ENCODE measurements around the gene MFAP1.
"Not testable (repeated sequence)": the region's sequence is repeated elsewhere in the genome, so short reads cannot be mapped to it uniquely, and the experiment has no call there.

The MFAP1 gene

GRCh38 chr15:43825305-43825704, 815 bp upstream of the MFAP1 start:
- not testable (repeated sequence) for DNase-seq (ENCODE audit: low read depth in 3 of 3, low spot score in 1 of 3)

- no peak for DNase-seq (ENCODE audit: low read depth in 3 of 3, low spot score in 1 of 3)
Measured at GRCh38 chr15:43821505-43821904, 3.0 kb downstream of the MFAP1 start.

- not testable (repeated sequence) for DNase-seq (ENCODE audit: low read depth in 3 of 3, low spot score in 1 of 3)
Measured at GRCh38 chr15:43815064-43815463, 9.4 kb downstream of the MFAP1 start.

DNA sequence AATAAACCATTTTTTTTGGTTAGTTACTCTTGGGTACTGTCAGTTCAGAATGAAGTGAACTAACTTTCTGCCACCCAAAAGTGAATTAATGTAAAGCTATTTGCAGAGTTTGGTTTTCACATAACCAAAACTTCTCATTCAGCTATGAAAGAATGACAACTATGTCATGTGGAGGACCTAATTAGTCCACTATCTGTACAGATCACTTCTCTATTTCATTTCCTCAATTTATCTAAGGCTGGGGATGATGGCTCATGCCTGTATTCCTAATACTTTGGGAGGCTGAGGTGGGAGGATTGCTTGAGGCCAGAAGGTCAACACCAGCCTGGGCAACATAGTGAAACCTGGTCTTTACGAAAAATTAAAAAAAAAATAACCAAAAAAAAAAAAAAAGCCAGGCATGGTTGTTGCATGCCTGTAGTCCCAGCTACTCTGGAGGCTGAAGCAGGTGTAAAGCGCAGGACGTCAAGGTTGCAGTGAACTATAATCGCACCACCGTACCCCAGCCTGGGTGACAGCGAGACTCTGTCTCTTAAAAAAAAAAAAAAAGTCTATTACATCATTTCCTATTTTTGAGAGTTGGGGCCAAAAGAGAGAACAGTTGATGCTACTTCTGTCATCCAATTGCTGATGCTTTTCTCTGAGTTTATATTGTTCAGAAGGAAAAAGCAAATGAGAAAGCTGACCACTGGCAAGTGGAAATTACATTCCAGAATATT, 15.4 kb downstream of the MFAP1 start:
- no peak for DNase-seq (ENCODE audit: low read depth in 3 of 3, low spot score in 1 of 3)

DNA sequence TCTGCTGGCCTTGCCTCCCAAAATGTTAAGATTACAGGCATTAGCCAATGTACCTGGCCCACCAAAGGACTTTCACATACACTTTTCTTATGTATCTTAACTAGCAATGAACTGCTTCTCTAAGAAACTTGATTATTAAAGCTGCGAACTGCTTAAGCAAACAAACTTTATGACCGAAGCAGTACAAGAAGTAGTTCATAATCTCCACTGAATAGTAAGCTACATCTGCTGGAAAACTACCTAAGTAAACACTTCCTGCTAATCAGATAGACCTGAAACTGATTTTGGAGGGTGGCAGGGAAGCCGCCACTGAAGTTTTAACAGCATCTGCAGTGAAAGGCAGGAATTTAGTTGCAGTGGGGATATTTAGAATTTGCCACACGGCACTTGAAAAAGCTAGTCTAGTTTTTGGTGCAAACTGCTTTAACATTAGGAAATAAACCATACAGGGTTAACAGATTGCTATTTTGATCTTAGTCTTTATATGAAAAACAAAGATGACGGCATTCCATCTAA, 16.0 kb downstream of the MFAP1 start:
- no peak for DNase-seq (ENCODE audit: low read depth in 3 of 3, low spot score in 1 of 3)

- DNase-seq (ENCODE audit: low read depth in 3 of 3, low spot score in 1 of 3) = not testable (repeated sequence)
Measured at GRCh38 chr15:43802676-43803075, 21.8 kb downstream of the MFAP1 start.

DNA sequence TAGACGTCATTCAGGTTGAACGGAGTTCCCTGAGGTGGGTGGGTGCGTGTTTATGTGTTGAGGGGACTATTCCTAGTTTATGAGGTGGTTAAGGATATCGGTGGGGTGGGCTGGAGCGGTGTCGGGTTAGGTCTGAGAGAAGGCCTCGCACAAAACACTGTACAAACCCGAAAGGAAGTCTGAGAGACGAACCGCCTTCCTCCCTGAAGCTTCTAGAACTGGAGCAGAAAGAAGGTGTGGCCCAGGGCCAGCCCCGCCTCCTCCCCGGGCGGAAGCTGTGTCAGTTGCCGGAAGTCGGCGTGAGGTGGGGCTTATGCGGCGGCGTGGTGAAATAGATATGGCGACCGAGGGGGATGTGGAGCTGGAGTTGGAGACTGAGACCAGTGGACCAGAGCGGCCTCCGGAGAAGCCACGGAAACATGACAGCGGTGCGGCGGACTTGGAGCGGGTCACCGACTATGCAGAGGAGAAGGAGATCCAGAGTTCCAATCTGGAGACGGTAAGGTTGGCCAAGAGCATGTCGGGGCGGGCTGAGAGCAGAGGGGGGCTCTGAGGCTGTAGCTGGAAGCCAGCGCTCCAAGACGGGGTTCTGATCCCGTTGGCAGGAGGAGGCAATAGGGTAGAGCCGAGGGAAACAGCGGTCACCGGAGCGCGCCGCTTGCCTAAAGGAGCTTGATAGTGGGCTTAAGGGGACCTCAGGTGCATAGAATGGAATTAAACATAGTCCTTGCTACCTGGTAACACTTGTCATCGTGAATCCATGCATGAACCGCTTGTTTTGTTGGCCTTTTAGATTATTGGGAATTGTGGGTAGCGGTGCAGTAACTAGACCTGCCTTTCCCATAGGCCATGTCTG, 24.0 kb downstream of the MFAP1 start, which contains the start of gene HYPK:
HYPK (plus strand) TSS at position 314 of the 856 bp plus-strand sequence; CDS start at position 338, 24 bp downstream.
- peak; percentile 70 to 85 (median 80) for DNase-seq (ENCODE audit: low read depth in 3 of 3, low spot score in 1 of 3)

DNA sequence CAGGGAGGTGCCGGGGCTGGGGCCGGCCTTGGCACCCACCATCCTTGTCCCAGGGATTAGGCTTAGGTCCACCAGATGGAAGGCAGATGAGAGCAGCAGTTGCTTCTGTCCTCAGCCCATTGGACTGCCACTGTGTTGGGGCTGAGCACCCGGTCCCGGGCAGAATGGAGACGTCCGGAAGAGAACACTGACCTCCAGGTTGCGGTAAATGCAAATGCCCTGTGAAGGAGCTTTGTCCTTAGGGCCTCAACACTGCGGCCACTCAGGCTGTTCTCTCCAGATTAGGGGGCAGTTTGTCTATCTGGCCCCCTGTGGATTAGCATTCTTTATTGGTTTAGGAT, 24.6 kb downstream of the MFAP1 start, which contains the start of gene SERINC4:
SERINC4 (minus strand) TSS at position 276 of the 341 bp plus-strand sequence; CDS start at position 42, 234 bp downstream.
- DNase-seq (ENCODE audit: low read depth in 3 of 3, low spot score in 1 of 3) = no peak

DNA sequence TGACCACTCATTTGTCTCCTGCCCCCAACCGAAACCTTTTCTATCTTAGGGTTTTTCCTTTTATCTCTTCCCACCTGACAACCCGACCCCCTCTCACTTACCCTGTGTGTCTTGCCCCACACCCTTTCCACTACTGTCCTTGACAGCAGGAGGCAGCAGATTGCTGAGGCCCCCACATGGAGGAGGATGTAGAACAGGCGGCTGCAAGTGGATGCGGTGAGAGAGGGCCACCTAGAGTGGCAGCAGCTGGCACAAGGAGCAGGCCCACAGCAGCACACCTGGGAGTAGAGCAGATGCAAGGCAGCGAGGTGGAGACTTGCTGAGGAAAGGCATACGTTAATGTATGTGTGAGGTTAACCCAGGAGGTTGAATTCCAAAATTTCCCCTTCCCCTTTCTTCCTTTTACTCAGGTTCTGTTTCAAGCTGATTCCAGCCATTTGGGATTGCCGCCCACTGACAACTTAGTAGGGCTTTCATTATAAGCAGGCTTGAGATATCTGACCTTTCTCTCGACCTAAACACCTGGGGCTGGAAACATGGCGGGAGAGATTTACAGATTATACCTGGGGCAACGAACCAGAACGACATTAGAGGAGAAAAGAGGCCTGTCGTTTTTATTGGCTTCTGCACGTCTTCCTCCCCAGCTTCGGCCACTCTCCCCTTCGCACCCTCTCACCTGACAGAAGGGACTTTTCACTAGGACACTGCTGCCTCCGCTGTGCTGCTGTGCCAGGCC, 25.1 kb downstream of the MFAP1 start:
- DNase-seq (ENCODE audit: low read depth in 3 of 3, low spot score in 1 of 3) = no peak

DNA sequence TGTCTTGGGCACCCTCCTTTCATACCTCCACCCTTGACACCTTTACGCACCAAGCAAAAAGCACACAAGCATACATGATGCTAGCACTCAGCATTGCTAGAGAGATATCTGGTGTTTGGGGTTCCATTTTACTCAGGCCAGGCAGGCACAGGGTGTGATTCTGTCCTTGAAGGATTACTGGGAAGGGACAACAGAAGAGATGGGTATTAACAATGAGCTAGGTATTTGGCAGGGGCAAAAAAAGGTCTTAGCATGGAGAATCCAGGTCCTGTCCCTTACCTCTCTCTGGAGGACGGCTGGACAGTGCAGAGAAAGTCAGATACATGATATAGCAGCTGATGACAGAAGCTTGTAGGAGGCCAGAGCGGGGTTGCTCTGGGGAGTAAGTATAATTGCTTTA, 27.9 kb downstream of the MFAP1 start:
- DNase-seq (ENCODE audit: low read depth in 3 of 3, low spot score in 1 of 3) = no peak

DNA sequence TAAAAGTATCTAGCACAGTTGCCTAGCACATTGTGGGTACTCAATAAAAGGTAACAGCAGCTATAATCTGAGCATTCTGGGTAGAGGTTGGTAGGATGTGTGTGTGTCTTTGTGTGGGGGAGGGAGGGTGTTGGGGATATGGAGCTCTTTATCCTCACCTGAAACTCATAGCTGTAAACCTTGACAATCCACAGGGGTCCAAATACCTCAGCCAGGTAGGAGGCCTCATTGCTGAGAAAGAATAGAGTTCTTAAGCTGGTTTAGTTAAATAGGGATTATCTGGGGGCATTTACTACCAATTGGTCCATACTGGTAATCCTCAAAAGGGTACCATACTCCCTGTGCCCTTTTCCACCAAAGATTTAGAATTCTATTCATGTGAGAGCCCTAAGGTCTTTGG, 28.5 kb downstream of the MFAP1 start:
- no peak for DNase-seq (ENCODE audit: low read depth in 3 of 3, low spot score in 1 of 3)

DNA sequence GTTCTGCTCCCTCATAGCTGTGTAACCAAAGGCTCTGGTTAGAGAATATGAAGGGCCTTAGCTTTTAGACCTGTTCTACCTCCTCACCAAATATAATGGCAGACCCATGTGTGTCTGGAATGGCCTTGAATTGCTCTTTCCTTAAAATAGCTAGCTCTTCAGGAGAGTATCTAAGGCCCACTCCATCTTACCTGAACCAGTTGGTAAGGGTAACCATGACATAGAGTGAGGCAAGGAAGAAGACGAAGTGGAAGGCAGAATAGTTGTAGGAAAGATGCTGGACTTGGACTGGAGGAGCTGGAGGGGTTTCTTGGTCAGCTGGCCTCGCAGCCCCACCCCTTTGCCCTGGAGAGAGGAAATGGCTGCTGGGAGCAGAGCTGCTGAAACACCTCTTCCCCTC, 29.3 kb downstream of the MFAP1 start:
- DNase-seq (ENCODE audit: low read depth in 3 of 3, low spot score in 1 of 3) = no peak

GRCh38 chr15:43794269-43795037, 30.0 kb downstream of the MFAP1 start:
- no peak for DNase-seq (ENCODE audit: low read depth in 3 of 3, low spot score in 1 of 3)

DNA sequence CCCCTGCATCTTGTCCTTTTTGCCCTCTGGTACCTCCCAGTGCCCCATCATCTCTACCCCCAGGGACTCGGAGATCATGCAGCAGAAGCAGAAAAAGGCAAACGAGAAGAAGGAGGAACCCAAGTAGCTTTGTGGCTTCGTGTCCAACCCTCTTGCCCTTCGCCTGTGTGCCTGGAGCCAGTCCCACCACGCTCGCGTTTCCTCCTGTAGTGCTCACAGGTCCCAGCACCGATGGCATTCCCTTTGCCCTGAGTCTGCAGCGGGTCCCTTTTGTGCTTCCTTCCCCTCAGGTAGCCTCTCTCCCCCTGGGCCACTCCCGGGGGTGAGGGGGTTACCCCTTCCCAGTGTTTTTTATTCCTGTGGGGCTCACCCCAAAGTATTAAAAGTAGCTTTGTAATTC, 30.8 kb downstream of the MFAP1 start:
- DNase-seq (ENCODE audit: low read depth in 3 of 3, low spot score in 1 of 3) = no peak

DNA sequence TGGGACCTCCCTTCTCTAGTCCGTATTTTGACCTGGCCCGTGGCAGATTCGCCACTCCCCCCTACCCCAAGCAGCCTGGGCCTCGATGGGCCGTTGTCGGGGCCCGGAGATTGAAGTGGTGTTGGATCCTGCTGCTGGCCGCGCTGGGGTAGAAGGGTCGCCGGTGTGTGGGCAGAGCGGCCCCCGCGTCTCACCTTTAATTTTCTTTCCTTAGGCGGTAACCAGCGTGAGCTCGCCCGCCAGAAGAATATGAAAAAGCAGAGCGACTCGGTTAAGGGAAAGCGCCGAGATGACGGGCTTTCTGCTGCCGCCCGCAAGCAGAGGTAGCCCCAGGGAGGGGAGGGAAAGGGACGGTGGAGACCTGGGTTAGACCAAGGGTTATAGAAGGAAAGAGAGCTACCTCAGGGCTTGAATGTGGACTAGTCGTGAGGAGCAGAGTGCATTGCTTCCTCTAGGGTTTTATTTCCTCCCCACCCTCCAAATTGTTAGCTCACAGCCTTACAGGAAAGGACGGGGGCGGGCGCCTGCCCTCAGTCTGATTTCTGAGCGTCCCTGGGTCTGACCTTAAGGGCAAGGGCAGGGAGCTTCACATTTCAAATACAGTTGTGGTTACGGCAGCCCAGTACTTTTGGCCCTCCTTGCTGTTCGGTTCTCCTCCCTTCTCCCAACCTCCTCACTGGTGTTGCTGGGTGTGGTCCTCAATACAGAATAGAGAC, 31.6 kb downstream of the MFAP1 start:
- DNase-seq (ENCODE audit: low read depth in 3 of 3, low spot score in 1 of 3) = no peak

- peak; percentile 98 to 99 (median 98) for DNase-seq (ENCODE audit: low read depth in 3 of 3, low spot score in 1 of 3)
Measured at GRCh38 chr15:43791993-43792760, 32.3 kb downstream of the MFAP1 start, which contains the start of gene SERF2. Gene SERF2, plus strand, starts transcription at chr15:43792320. Its CDS starts 57 bp downstream, at chr15:43792377.

DNA sequence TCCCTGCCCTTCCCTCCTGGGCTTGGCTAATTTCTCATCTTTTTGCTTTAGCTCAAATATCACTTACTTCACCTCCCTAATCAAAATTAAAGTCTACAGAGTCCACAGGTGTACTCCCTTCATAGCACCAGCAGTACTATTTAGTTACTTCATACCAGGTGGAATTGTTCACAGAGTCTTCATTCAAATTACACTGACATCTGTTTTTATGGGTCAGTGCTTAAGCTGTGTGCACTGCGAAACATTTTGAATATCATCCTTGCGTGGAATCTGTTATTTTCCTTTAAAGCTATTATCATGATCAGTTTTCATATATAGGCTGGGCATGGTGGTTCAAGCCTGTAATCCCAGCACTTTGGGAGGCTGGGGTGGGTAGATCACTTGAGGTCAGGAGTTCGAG, 35.1 kb downstream of the MFAP1 start:
- no peak for DNase-seq (ENCODE audit: low read depth in 3 of 3, low spot score in 1 of 3)

- DNase-seq (ENCODE audit: low read depth in 3 of 3, low spot score in 1 of 3) = no peak
Measured at GRCh38 chr15:43779016-43779415, 45.5 kb downstream of the MFAP1 start.
